ENCODE results near the gene ADD1.
"Not testable (repeated sequence)": the region's sequence is repeated elsewhere in the genome, so short reads cannot be mapped to it uniquely, and the experiment has no call there.

ADD1 gene

DNA sequence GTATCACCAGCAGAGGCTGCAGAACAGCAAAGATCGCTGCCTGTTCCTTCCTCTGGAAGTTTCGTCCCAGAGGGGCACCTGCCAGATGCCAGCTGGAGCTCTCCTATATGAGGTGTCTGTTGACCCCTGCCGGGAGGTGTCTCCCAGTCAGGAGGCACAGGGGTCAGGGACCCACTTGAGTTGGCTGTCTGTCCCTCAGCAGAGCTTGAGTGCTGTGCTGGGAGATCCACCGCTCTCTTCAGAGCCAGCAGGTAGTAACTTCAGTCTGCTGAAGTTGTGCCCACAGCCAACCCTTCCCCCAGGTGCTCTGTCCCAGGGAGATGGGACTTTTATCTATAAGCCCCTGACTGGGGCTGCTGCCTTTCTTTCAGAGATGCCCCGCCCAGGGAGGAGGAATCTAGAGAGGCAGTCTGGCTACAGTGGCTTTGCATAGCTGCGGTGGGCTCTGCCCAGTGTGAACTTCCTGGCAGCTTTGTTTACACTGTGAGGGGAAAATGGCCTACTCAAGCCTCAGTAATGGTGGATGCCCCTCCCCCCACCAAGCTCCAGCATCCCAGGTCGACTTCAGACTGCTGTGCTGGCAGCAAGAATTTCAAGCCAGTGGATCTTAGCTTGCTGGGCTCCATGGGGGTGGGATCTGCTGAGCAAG, 78.9 kb downstream of the ADD1 start:
- DNase-seq (ENCODE audit: low spot score): not testable (repeated sequence)

- no peak for DNase-seq (ENCODE audit: low spot score)
Observed at GRCh38 chr4:2923141-2923551, 79.5 kb downstream of the ADD1 start.

GRCh38 chr4:2923668-2924173, 80.1 kb downstream of the ADD1 start:
- DNase-seq (ENCODE audit: low spot score): no peak

GRCh38 chr4:2924286-2924685, 80.6 kb downstream of the ADD1 start:
- no peak for DNase-seq (ENCODE audit: low spot score)

DNA sequence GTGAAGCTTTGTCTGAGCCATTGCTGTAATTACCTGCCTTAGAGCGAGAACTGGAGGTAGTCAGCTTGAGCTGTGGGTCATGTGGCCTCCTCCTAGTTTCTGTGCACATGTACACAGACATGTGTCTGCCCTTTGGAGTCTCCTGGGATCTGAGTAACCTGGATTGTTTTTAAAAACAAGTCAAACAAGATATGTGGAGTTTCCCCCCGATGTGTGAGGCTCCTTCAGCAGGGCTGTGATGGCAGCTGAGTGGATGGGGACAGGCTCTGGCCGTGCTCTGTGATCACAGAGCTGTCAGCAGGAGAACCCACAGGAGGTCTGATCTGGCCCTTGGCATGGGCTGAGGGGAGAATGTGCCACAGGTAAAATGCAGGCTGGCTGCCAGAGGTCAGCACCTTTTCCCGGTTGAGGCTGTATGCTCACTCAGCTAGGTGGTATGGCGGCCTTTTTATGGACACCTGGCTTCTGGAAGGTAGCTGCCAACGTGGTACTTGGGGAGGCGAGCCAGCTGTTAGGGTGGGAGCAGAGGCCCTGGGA, 81.2 kb downstream of the ADD1 start:
- DNase-seq (ENCODE audit: low spot score): no peak

GRCh38 chr4:2925496-2925895, 81.9 kb downstream of the ADD1 start:
- no peak for DNase-seq (ENCODE audit: low spot score)

- no peak for DNase-seq (ENCODE audit: low spot score)
Observed at GRCh38 chr4:2925931-2926860, 82.6 kb downstream of the ADD1 start.

DNA sequence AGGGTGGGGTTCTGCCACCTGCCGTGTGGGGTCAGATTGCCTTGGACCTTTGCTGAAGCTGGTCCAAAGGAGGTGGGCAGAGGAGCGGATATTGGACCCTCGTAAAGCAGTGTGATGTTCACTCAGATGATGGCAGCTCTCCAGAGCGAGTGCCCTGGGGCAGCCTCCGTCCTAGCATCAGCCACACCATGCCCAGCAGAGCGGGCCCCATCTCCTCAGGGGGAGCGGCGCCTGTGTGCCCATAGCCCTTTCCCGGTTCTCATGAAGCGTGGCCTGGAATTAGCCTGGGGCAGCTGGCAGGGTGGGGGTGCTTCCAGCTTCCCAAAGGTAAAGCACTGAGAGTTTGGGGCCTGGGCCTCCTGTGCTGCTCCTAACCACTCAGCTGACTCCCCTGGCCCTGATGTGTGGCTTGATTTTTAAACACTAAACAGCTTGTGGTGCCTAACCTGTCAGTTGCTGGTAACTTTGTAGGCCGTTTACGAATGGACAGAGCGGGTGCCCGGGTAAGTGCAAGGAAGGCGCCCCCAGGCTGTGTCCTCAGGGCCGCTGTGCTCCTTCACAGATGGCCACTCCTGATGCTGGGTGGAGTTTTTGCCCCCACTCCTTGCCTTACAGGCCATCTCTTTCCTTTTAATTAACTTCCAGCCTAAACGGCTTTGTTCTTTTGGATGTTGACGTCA, 83.5 kb downstream of the ADD1 start:
- DNase-seq (ENCODE audit: low spot score): no peak

DNA sequence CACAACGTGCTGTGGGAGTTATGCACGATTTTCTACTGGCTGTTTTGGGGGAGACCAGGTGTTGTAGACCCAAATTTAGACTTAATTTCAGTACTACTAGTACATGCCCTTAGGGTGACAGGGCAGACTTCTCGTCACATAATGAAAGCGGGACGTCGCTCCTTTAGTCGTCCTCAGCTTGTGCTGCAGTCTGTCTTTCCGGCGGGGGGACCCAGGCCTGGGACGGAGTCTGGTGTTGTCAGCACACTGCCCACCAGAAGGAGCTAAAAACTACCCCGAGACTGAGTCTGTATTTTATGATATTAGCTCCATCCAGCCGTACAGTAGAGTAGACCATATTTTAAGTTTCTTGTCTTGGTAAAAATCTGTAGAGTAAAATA, 84.0 kb downstream of the ADD1 start:
- no peak for DNase-seq (ENCODE audit: low spot score)

DNA sequence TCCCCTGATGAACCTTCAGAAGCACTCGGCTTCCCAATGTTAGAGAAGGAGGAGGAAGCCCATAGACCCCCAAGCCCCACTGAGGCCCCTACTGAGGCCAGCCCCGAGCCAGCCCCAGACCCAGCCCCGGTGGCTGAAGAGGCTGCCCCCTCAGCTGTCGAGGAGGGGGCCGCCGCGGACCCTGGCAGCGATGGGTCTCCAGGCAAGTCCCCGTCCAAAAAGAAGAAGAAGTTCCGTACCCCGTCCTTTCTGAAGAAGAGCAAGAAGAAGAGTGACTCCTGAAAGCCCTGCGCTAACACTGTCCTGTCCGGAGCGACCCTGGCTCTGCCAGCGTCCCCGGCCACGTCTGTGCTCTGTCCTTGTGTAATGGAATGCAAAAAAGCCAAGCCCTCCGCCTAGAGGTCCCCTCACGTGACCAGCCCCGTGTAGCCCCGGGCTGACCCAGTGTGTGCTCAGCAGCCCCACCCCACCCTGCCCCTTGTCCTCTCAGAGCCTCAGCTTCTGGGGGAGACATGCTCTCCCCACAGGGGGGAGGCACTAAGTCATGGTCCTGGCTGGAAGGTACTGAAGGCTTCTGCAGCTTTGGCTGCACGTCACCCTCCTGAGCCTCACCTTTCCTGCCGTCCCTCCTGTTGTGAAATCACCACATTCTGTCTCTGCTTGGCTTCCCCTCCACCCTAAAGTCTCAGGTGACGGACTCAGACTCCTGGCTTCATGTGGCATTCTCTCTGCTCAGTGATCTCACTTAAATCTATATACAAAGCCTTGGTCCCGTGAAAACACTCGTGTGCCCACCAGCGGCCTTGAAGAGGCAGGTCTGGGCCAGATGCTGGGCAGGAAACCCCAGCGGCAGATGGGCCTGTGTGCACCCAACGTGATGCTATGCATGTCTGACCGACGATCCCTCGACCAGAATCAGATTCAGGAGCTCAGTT, 84.9 kb downstream of the ADD1 start:
- DNase-seq (ENCODE audit: low spot score): no peak

DNA sequence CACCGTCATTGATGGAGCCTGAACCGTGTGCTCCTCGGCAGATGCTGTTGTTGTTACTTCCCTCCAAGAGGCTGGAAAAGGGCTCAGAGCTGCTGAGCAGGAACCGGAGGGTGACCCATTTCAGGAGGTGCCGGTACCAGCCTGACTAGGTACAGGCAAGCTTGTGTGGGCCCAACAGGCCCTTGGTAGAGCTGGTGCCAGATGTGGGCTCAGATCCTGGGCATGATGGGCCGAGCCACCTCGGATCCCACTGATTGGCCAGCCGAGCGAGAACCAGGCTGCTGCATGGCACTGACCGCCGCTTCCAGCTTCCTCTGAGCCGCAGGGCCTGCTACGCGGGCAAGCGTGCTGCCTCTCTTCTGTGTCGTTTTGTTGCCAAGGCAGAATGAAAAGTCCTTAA, 85.8 kb downstream of the ADD1 start:
- no peak for DNase-seq (ENCODE audit: low spot score)

DNA sequence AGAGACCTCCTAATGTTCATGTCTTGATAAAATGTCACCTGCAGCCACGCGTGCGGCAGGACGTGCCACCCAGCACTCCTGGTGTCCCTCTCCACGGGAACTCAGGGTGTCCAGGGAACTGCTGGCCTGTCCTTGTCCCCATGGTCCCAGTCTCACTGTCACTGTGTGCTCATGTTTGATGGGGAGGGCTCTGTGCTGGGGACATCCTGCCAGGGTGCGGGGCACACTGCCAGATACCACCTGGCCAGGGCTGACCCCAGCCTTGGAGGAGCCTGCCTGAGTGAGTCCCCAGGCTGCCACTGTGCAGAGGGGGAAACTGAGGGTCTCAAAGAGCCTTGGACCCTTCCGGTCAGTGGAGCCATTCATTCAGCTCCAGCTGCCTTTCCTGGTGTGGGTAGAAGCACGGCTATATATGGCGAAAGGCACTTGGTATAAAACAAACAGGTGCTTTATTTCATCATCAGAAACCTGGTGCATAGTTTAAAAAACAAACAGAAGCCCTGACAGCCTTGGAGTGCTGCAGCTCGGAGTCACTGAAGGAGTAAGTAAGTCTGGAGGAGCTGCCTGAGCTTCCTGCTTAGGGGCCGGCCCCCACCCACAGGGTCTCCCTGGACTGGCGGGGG, 86.6 kb downstream of the ADD1 start:
- no peak for DNase-seq (ENCODE audit: low spot score)

DNA sequence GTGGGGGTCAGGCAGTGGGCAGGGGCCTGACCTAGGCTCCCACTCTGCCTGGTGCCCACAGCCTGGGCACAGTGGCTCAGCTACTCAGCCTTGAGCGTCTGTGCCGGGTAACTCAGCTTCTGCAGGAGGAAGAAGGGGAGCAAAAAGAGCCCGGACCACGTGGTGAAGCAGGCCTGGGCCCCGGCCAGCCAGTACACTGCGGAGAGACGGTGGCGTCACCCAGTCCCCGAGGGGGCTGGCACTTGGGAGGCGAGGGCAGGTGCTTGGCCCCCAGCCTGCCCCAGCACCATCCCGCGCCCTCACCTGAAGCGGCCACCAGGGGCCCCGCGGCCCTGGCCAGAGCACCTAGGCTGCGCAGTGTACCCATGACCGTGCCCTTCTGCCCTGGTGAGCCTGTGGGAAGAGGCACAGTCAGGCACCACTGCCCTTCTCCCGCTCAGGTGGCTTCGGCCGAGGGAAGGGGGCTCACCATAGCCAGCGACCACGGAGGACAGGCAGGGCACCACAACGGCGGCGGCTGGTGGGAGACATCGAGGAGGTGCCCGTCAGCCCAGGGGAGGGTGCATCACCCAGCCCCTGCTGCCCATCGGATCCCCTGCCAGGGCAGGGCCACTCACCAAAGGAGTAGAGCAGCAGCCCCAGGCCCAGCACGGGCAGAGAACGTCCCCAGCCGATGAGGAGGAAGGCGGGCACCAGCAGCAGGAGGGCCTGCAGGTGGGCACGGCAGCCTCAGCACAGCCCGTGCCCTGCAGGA, 87.3 kb downstream of the ADD1 start:
- DNase-seq (ENCODE audit: low spot score): no peak

DNA sequence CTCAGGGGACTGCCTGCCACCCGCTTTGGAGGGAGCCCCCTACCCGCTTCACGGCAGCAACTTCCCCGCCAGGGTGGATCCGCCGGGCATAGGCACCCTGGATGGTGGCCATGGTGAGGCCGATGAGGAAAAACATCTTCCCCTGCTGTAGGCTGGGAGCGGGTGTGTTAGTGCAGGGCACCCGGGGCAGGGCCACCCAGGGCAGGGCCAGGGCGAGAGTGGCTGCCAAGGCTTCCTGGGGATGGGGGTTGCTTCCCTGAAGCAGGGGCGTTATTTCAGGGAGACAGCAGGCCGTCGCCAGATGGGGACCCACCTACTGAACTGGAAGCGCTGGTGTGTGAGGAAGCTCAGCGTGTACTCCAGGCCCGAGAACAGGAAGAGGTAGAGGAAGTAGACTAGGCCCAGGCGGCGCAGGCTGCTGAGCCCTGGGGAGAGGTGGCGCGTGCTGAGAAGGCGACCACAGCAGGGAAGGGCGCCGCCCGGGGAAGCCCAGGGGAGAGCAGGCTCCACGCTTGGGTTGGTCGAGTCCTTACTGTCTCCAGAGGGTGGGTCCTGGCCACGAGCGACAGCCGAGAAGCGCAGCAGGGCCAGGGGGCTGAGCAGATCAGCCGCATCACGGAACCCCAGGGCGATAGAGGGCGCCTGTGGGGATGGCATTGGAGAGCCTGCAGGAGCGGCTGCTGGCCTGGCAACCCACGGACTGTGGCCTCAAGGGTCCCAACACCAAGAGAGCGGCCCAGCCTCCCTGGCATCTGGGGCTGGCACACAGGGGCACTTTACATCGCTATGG, 88.1 kb downstream of the ADD1 start:
- no peak for DNase-seq (ENCODE audit: low spot score)

GRCh38 chr4:2932321-2932950, 88.8 kb downstream of the ADD1 start:
- no peak for DNase-seq (ENCODE audit: low spot score)

DNA sequence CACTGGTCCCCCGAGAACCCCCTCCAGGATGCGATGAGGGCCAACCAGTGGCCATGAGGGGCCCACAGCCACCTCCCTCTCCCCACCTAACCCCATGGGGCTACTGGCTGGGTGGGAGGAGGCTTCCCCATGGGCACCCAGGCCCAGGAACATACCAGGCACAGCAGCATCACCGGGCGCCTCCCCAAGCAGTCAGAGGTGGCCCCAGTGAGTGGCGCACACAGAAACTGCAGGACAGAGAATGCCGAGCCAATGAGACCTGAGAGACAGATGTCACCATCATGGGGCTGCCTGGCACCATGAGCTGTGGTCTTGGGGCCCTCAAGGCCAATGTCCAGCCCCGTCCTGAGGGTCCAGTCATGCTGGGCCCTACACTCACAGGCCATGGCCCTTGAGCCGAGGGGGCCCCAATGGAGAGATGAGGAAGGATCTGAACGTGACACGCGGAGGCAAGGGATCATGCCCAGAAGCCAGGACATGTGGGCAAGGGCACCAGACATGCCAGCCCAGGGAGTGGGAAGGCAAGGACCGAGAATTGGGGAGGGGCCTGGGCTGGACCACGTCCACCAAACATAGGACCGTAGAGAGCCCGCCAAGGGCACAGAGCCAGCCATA, 89.4 kb downstream of the ADD1 start:
- no peak for DNase-seq (ENCODE audit: low spot score)

- DNase-seq (ENCODE audit: low spot score): no peak
Observed at GRCh38 chr4:2933566-2934076, 90.0 kb downstream of the ADD1 start.

Measured in LoVo (cell line).